Upper lobe of right lung (tissue), 1 donor: Measurements from ENCODE around the gene OR3A2. TPM values are rescaled to one million over a fixed set of nuclear protein-coding genes. Genes with fewer than 3 reads are reported as not detected.
"Not testable (repeated sequence)": the region's sequence is repeated elsewhere in the genome, so short reads cannot be mapped to it uniquely, and the experiment has no call there.

ENCODE experiments used
- ATAC-seq: fragments of 200-7000 bp; cut with Tn5 transposase; one replicate; pipeline ENCODE4 v1.9.1; 2020; ENCODE audit warnings: mild to moderate bottlenecking, moderate library complexity
- DNase-seq: peaks from one replicate; pipeline ENCODE4 v3.0.0-alpha.2; 2020
- H3K27ac ChIP-seq: fragments of 200-600 bp; one replicate; pipeline ENCODE4 v1.8.0; 2022
- H3K27me3 ChIP-seq: fragments of 200-600 bp; one replicate; pipeline ENCODE4 v1.8.0; 2022; ENCODE audit warnings: mild to moderate bottlenecking
- H3K36me3 ChIP-seq: fragments of 200-600 bp; one replicate; pipeline ENCODE4 v1.8.0; 2022
- H3K4me1 ChIP-seq: fragments of 200-600 bp; one replicate; pipeline ENCODE4 v1.8.0; 2022
- H3K4me3 ChIP-seq: fragments of 200-600 bp; one replicate; pipeline ENCODE4 v1.8.0; 2022; ENCODE audit warnings: mild to moderate bottlenecking
- H3K9me3 ChIP-seq: fragments of 200-600 bp; one replicate; pipeline ENCODE4 v1.8.0; 2022
- intact Hi-C: fragments of 100-400 bp; cut with DNase I; formaldehyde crosslinking; loops from one replicate; pipeline ENCODE4 v1.11.0; 2022
- total RNA-seq: library from RNA; stranded (reverse); fragmentation: NEBNext Ultra II Directional; extraction: Animal tissue kit (Norgen Biotek cat#: 25700); gene quantifications from one replicate; pipeline ENCODE4 v1.2.1, GENCODE V29; 2021
- TF ChIP-seq, protein P1 (sequence below): fragments of 200-600 bp; IDR thresholded peaks from one replicate; pipeline ENCODE4 v1.8.0; 2022; ENCODE audit warnings: antibody characterized with exemption
- donor health status: DM: no; HTN: yes; CAD: no; lungs with severe emphysema.

Gene OR3A2
- total RNA-seq, 1 donor from 2014 or later: not detected

DNA sequence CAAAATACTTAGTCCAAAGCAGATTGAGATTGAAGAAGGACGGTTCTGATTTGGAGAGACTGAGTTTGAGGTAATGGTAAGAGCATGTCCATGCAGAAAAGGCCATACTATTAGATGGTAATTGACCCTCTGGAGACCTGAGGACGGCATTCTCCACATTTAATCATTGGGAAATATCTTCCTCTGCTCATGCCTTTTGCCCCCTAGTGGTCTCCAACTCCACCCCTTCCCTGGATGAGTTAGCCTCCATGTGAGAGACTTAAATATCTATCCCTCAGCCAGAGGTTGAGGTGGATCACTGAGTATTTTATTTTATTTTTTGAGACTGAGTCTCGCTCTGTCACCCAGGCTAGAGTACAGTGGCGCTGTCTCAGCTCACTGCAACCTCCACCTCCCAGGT is 77.5 kb downstream of the OR3A2 start:
- Histone ChIP-seq H3K4me3 (no peak overlapping the region), H3K27ac (no peak overlapping the region), H3K9me3 (no peaks in the 10 kb centered on the region), H3K36me3 (no peaks in the 10 kb centered on the region), H3K4me1 (no peaks in the 10 kb centered on the region), H3K27me3 (no peaks in the 10 kb centered on the region)
- ATAC-seq: no peak
- DNase-seq: no peak
- TF ChIP-seq, protein P1, sequence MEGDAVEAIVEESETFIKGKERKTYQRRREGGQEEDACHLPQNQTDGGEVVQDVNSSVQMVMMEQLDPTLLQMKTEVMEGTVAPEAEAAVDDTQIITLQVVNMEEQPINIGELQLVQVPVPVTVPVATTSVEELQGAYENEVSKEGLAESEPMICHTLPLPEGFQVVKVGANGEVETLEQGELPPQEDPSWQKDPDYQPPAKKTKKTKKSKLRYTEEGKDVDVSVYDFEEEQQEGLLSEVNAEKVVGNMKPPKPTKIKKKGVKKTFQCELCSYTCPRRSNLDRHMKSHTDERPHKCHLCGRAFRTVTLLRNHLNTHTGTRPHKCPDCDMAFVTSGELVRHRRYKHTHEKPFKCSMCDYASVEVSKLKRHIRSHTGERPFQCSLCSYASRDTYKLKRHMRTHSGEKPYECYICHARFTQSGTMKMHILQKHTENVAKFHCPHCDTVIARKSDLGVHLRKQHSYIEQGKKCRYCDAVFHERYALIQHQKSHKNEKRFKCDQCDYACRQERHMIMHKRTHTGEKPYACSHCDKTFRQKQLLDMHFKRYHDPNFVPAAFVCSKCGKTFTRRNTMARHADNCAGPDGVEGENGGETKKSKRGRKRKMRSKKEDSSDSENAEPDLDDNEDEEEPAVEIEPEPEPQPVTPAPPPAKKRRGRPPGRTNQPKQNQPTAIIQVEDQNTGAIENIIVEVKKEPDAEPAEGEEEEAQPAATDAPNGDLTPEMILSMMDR: no peak
- intact Hi-C loops: no loop called here

DNA sequence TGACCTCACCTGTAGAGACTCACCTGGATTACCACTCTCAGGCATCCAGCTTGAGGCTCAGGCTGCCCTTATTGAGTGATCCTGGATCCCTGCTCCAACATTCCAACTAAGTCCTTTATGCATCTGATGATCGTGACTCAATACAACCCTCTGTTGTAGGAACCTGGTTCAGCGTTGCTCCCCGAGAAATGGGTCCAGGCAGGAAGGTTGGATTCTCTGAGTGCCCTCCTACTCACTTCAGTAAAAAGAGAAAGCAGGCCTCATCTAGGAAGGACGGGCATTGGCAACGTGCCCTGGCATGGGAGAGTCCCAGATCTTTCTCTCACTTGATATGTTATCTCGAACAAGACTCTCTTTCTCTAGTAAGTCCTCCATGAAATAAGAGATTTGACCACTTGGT is 87.8 kb downstream of the OR3A2 start, which contains the start of gene OR3A1:
Gene OR3A1 (minus strand): TSS at position 101 of the 400 bp plus-strand sequence. CDS start 5,778 bp downstream, outside the sequence.
- intact Hi-C loops: no loop called here
- no peaks in the 10 kb centered on the region for H3K36me3 ChIP-seq
- H3K4me3 ChIP-seq: no peak within 1 kb of the TSS
- H3K27ac ChIP-seq: no peak within 1 kb of the TSS
- no peaks in the 10 kb centered on the region for H3K9me3 ChIP-seq
- no peaks in the 10 kb centered on the region for H3K4me1 ChIP-seq
- peaks cover 5% of the 10 kb centered on the region for H3K27me3 ChIP-seq
- ATAC-seq (no peak), DNase-seq (no peak)
- TF ChIP-seq, protein P1: no peak

DNA sequence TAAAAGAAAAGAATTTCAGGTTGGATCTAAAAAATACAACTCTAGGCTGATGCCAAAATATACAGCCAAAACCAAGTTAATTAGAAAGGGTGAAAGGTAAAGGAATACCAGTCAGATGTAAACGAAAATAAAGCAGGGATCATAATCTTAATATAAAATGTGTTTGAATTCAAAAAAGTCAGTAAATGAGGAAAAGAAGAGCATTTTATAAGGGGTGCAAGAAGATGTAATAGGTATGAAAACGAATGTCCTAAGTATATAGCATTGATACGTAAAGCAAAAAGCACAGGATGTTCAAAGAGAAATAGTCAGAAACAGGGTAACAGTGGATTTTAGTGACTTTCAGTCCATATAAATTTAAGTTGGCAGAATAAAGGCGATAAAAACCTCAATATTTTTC is 90.5 kb downstream of the OR3A2 start:
- no peak for ATAC-seq
- H3K4me1 ChIP-seq: no peaks in the 10 kb centered on the region
- intact Hi-C loops: no loop called here
- DNase-seq: no peak
- H3K36me3 ChIP-seq: no peaks in the 10 kb centered on the region
- TF ChIP-seq, protein P1: no peak
- H3K4me3 ChIP-seq: no peak overlapping the region
- H3K27ac ChIP-seq: no peak overlapping the region
- H3K9me3 ChIP-seq: no peaks in the 10 kb centered on the region
- H3K27me3 ChIP-seq: peaks cover 5% of the 10 kb centered on the region

DNA sequence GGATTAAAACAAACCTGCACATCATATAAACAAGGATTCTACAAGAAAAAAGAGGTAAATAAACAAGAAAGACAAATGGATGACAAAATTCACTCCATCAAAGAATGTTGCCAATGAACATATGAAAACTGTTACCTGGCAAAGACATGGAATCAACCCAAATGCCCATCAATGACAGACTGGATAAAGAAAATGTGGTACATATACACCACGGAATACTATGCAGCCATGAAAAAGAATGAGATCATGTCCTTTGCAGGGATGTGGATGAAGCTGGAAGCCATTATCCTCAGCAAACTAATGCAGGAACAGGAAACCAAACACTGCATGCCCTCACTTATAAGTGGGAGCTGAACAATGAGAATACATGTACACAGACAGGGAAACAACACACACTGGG is 92.6 kb downstream of the OR3A2 start:
- H3K27me3 ChIP-seq, H3K9me3 ChIP-seq, H3K4me3 ChIP-seq, H3K27ac ChIP-seq, H3K4me1 ChIP-seq, DNase-seq, ATAC-seq, intact Hi-C loops, H3K36me3 ChIP-seq: not testable (repeated sequence)

DNA sequence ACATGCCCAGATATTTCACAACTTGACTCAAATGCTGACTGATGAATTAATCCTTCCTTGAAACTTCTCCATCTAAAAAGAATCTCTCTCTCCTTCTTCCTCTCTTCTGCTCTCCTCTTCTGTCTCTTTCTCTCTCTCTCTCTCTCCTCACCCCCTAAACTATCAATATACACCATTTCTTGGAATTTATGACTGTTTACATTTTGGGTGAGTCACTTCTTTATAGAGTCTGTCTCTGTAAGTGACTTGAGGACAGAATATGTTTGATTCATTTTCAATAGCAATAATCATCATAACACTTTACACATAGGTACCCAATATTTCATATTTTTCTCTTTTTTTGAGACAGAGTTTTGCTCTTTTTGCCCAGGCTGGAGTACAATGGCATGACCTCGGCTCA is 103.2 kb downstream of the OR3A2 start:
- H3K9me3 ChIP-seq: peaks cover 3% of the 10 kb centered on the region
- H3K36me3 ChIP-seq: no peaks in the 10 kb centered on the region
- H3K4me3 ChIP-seq: no peak overlapping the region
- intact Hi-C loops: no loop called here
- ATAC-seq (no peak), DNase-seq (no peak)
- TF ChIP-seq, protein P1: no peak
- no peaks in the 10 kb centered on the region for H3K27me3 ChIP-seq
- H3K4me1 ChIP-seq: no peaks in the 10 kb centered on the region
- no peak overlapping the region for H3K27ac ChIP-seq

DNA sequence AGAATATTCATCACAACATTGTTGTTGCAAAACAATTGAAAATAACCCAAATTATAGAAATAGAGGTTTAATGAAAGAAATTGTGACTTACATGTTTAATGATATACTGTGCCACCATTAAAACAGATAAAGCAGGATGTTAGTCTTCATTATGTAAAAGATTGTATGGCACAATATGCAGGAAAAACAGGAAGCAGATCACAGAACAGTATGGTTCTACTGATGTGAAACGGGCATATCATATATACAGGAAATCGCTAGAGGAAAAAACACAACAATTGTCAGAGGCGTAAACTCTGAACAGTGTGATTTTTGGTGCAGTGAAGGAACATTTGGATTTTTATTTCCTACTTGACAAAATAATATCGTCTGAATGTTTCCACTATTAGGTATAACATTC is 110.0 kb downstream of the OR3A2 start:
- H3K27me3 ChIP-seq: no peaks in the 10 kb centered on the region
- TF ChIP-seq, protein P1: no peak
- no peak for ATAC-seq
- intact Hi-C loops: no loop called here
- H3K4me3 ChIP-seq: no peak overlapping the region
- no peaks in the 10 kb centered on the region for H3K4me1 ChIP-seq
- DNase-seq: no peak
- no peaks in the 10 kb centered on the region for H3K9me3 ChIP-seq
- H3K36me3 ChIP-seq: no peaks in the 10 kb centered on the region
- no peak overlapping the region for H3K27ac ChIP-seq
